Stimulated activated CD4-positive, alpha-beta T cell treated with anti-CD3 and anti-CD28 coated beads, TNF-alpha, amount 100 ng/mL, for 1 hour (primary cell): ENCODE measurements around the gene PSMA2.
"Not testable (repeated sequence)": the region's sequence is repeated elsewhere in the genome, so short reads cannot be mapped to it uniquely, and the experiment has no call there.

ENCODE experiments used
- DNase-seq, 3 donors: peaks; one replicate each; pipeline ENCODE4 v3.0.0-alpha.2; 2020; ENCODE audit warnings: low read depth in 3 of 3, low spot score in 1 of 3

The PSMA2 gene

DNA sequence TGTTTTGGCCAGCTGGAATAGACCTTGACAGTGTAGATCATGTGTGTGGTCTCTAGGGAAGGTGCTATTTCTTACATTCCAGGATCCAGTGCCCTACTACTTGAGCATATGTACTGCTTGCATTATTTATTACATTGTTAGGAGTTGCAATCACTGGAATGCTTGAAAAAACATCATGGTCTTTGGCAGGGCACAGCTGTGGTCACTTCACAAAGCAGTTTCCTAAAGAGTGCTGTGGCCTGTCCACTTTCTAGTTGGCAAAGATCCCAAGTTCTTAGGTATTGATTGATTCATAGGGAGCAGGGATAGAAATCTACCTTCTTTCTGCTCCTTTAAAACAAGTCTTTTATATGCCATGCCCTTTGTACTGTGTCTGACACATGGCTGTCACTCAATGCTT, 24.7 kb downstream of the PSMA2 start:
- no peak for DNase-seq

DNA sequence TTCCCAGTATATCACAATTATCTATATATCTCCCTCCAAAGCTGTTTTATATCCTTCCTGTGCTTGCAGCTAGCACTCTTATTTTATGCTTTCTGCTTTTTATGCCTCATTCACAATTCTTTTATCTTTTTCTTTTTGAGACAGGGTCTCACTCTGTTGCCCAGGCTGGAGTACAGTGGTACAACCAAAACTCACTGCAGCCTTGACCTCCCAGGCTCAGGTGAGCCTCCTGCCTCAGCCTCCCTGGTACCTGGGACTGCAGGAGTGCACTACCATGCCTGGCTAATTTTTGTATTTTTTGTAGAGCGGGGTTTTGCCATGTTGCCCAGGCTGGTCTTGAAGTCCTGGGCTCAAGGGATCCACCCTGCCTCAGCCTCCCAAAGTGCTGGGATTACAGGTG, 25.8 kb downstream of the PSMA2 start:
- DNase-seq = no peak

DNA sequence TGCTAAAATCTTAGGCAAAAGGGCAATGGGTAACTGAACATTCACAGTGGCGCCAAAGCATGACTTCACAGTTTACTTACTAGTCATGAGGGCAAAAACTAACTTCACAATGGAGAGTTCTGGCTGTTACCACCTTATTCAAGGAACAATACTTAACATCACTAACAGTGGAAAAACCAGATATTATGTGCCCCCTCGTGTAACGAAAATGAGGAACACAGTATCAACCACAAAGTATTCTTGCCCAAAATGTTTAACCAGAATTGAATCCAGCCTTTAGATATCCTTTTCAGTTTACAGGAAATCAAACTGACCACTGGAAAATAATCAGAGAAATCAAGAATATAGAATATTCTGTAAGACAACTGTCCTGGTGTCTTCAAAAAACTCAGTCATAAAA, 29.6 kb downstream of the PSMA2 start:
- DNase-seq = no peak

DNA sequence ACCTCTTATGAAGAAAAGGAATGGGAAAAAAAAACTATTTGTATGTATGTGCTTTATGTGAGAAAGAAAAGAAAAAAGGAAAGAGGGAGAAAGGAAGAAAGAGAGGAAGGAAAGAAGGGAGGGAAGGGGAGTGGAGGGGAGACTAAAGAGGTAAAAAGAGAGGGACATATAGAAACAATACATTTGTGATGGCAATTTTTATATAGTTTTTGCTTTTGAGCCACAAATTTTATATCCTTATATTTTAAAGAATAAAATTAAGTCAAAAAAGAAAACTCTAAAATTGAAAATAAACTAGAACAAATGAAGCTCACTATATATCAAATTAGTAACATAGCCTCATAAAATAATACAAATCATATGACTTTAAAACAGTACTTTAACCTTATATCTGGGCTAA, 31.1 kb downstream of the PSMA2 start:
- no peak for DNase-seq

DNA sequence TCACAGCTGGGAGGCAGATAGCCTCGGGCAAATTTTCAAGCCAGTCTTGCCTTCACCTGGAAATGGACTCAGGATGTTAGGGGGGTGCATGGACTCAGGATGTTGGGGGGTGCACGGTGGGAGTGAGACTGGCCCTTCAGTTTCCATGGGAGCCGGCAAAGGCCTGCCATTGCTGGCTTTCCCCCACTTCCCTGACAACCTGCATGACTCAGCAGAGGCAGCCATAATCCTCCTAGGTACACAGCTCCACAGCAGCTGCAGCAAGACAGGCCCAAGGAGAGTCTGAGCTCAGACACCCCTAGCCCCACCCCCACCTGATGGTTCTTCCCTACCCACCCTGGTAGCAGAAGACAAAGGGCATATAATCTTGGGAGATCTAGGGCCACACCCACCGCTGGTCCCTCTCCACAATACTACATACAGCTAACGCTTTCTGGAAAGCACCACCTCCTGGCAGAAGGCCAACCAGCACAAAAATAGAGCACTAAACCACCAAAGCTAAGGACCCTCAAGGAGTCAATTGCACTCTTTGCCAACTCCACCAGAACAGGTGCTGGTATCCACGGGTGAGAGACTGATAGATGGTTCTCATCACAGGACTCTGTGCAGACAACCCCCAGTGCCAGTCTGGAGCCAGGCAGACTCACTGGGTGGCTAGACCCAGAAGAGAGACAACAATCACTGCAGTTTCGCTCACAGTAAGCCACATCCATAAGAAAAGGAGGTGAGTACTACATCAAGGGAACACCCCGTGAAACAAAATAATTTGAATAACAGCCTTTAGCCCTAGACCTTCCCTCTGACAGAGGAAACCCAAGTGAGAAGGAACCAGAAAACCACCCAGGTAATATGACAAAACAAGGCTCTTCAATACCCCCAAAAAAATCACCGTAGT, 38.4 kb downstream of the PSMA2 start:
- DNase-seq = no peak

DNA sequence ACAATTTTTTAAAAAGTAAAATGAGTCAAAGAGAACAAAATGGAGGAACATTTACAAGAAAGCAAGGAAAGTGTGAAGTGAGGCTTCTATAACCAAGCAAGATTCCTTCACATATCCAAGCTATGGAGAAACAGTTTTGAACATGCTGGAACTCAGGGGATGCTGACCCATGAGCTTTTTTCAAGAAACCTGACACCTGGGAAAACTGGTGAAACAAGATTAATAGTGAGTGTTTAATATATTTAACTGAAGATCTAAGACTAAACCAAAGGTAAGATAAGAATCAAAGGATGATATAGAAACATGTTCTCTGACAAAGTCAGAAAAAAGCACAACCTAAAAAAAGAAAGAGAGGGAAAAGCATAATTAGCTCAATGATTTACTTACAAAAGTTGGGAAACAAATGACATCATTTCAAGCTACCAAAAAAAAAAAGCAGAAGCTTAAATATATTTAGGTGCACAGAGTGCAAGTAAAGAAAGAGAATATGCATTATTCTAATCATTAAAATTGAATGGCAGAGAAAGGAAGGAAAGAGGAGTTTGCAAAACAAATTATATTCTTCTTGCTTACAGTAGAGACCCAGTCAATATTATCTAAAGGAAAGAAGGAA, 45.0 kb downstream of the PSMA2 start:
- DNase-seq = no peak

DNA sequence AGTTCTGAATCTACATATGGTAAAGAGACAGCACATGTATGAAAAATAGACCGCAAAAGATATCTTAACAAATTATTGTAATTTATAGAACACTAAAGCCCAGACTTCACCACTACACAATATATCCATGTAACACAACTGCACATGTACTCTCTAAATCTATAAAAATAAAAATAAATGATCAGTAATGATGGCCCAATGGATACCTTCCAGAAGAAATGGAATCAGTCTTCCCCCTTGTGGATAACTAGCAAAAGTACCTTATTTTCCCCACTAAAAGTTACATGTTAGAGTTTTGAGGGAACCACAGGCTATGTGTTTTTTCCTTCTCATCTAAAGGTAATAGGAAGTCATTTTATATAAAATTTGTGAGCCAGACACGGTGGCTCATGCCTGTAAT, 45.8 kb downstream of the PSMA2 start:
- no peak for DNase-seq

DNA sequence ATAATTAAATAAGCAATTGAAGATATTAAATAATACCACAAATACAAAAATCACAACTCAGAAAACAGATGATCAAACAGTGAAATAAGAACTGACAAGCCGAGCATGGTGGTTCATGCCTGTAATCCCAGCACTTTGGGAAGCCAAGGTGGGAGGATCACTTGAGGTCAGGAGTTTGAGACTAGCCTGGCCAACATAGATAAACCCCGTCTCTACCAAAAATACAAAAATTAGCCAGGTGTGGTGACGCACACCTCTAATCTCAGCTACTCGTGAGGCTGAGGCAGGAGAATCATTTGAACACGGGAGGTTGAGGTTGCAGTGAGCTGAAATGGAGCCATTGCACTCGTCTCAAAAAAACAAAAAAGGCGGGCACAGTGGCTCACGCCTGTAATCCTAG, 46.8 kb downstream of the PSMA2 start:
- DNase-seq = not testable (repeated sequence)

DNA sequence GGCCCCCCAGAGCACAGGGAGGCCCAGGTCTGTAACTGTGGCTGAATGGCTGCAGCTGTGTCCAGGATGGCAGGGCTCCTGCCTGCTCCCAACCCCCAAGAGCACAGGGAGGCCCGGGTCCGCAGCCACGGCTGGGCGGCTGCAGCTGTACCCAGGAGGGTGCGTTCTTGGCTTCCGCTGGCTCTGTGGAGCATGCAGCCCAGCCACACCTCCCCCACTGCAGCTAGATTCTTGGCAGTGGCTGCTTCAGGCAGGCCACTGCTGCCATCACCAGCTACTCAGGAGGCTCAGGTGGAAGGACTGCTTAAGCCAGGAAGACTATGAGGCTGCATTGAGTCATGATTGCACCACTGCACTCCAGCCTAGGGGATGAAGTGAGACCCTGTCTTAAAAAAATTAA, 48.0 kb downstream of the PSMA2 start:
- DNase-seq = no peak

DNA sequence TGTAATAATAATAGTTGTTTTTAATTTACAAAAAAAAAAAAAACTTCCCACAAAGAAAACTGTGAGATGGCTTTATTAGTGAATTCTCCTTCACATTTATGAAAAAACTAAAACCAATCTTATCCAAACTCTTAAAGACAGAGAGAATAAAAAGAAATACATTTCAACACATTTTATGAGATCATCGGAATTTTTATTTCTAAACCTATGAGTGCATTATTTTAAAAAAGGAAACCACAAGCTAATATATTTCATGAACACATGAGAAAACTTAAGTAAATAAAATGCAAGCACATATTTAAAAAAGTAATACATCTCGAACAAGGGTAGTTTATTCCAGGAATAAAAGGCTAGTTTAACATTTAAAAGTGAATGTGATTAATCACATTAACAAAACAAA, 51.6 kb downstream of the PSMA2 start:
- DNase-seq = no peak

DNA sequence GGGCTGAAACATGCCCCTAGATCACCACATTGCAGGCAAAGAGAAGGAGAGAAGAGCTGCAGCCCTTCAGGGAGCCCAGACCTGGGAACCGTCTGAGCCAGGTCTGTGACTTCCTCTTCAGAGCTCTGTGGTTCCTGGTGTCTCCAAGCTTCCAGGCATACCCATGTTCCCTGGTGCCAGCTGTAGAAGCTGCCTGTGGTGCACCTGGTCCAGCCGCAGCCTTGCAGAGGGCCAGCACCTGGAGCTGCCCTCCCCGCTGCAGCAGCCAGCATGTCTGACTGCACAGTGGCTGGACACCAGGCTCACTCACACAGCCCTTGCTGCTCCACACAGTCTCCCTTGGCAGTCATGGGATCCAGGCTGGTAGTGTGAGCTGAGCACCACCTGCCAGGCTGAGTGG, 53.7 kb downstream of the PSMA2 start:
- DNase-seq = no peak

DNA sequence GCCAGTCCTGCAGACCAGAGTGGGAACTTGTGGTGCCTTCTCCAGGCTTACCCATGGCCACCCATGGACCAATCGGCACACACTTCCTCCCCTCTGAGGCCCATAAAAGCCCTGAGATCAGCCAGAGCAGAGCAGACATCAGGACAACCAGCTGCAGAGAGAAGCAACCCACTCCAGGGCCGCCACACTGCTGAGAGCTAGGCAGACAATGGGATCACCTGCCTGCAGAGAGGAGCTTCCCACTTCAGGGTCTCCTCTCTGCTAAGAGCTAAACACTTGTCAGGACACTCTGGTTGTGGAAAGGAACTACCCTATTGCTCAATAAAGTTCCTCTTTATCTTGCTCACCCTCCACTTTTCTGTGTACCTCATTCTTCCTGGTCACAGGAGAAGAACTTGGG, 54.1 kb downstream of the PSMA2 start:
- DNase-seq = no peak

DNA sequence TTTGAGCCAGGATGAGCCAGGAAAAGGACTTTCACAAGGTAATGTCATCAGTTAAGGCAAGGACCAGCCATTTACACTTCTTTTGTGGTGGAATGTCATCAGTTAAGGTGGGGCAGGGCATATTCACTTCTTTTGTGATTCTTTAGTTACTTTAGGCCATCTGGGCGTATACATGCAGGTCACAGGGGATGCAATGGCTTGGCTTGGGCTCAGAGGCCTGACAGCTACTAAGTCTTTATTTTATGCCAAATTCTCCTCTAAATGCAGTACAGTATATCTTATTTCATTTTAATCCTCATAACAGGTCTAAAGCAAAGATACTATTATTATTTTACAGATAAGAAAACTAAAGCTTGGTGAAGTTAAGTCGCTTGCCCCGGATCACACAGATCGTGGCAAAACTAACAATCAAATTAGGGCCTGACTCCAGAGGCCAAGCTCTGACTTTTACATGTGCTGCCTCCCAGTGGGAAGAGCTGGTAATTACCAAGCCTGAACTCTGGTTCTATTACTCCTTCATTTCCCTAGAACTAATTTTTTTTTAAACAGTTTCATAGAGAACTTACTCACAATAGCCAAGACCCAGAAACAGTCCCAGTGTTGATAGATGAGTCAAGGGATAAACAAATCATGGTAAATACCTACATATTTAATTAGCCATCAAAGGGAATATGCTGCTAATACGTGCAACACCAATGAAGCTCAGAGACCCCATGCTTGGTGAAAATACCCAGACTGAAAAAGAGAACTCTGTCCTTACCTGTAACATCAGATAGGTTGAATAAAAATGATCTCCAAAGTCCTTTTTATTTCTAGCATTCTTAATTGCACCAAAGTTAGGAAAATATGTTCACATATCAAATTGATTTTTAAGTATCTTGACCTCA, 55.5 kb downstream of the PSMA2 start:
- peak in 1 of 3 donors; percentile 45 for DNase-seq

DNA sequence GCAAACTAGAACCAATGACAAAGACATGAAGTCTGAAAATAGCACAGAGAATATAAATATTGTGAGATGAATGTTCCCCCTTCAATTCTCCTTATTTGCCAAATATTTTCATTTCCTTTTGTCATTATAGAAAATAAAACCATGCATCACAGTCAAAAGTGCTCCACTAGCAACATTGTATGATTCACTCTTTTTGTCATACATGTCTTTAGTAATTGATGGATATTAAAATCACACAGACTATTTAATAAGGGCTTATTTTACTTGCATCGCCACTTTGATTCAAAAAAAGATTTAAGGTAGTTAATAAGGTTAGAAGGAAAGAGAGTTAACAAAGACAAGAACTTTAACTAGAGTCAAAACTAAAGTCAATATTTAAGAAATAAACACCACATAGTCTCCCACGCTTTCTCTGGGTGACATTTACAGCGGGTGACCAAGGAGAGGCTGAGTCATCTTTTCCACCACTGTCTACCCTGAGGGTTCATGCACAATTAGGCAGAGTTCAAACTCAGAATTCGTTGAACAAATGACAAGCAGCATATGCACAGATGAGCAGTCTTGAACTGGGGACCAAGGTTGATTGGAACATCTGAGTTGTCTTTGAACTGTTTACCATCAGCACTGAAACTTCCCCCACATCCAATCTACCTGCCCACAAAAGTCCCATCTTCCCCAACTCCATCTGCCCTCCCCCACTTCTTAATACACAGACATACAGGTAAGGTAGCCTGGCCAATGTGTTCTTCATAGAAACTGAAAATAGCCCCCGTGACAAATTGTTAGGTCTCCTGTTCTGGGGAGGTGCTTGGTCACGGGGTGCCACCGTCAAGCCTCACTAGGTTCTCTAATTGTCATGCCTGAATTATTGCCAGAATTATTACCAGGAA, 62.6 kb downstream of the PSMA2 start:
- no peak for DNase-seq

DNA sequence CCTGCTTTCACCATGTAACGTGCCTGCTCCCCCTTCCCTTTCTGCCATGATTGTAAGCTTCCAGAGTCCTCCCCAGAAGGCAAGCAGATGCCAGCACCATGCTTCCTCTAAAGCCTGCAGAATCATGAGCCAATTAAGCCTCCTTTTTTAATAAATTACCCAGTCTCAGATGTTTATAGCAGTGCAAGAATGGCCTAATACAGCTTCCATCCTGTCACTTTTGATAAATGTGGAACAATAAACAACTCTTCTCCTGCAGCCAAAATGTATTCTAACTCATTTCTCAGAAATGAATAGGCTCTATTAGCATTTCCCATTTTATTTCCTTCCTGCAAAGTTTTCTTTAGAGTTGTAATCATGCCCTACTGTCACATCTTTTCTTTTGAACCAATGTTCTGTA, 63.5 kb downstream of the PSMA2 start:
- DNase-seq = no peak
